ENCODE measurements around the gene FN3KRP.
"Not testable (repeated sequence)": the region's sequence is repeated elsewhere in the genome, so short reads cannot be mapped to it uniquely, and the experiment has no call there.

FN3KRP gene

GRCh38 chr17:82754297-82755208 is 38.0 kb downstream of the FN3KRP start:
- Histone ChIP-seq H3K27me3 (ENCODE audit: control insufficient read depth in 5 of 5, insufficient read depth in 4 of 5, low read length in 5 of 5) (no peaks in the 10 kb centered on the region), H3K4me1 (ENCODE audit: control insufficient read depth in 5 of 5, insufficient read depth in 5 of 5, low read length in 5 of 5) (peaks cover 0 to 14% (median 13%) of the 10 kb centered on the region in 5 donors), H3K9ac (ENCODE audit: low read length in 5 of 5) (no peak overlapping the region), H3K27ac (ENCODE audit: low read depth, low read length) (no peak overlapping the region), H3K9me3 (ENCODE audit: control insufficient read depth in 5 of 5, low read length in 5 of 5) (no peaks in the 10 kb centered on the region), H3K4me3 (ENCODE audit: low read depth in 1 of 5, low read length in 5 of 5) (no peak overlapping the region), H3K36me3 (ENCODE audit: control insufficient read depth in 5 of 5, insufficient read depth in 5 of 5, low read length in 5 of 5) (peaks cover 0 to 4% (median 0%) of the 10 kb centered on the region in 5 donors)

DNA sequence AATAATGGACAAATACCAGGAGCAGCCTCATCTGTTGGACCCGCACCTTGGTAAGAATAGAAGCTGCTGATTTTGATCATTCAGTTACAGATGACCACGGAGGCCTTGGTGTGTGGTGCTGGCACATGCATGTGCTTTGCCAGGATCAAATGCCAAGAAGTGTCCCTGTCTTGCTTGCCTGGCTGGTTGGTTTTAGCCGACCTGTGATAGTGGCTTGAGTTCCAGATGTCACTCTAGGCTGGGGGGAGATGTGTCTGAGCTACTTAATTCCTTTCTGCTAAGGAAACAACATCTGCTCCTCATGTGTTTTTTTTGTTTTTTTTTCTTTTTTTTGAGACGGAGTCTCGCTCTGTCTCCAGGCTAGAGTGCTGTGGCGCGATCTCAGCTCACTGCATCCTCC is 39.7 kb downstream of the FN3KRP start:
- Histone ChIP-seq H3K36me3 (ENCODE audit: control insufficient read depth in 5 of 5, insufficient read depth in 5 of 5, low read length in 5 of 5) (peaks cover 0 to 4% (median 3%) of the 10 kb centered on the region in 5 donors), H3K4me1 (ENCODE audit: control insufficient read depth in 5 of 5, insufficient read depth in 5 of 5, low read length in 5 of 5) (peaks cover 0 to 14% (median 12%) of the 10 kb centered on the region in 5 donors), H3K27ac (ENCODE audit: low read depth, low read length) (no peak overlapping the region), H3K9ac (ENCODE audit: low read length in 5 of 5) (no peak overlapping the region), H3K4me3 (ENCODE audit: low read depth in 1 of 5, low read length in 5 of 5) (no peak overlapping the region), H3K9me3 (ENCODE audit: control insufficient read depth in 5 of 5, low read length in 5 of 5) (no peaks in the 10 kb centered on the region), H3K27me3 (ENCODE audit: control insufficient read depth in 5 of 5, insufficient read depth in 4 of 5, low read length in 5 of 5) (no peaks in the 10 kb centered on the region)

DNA sequence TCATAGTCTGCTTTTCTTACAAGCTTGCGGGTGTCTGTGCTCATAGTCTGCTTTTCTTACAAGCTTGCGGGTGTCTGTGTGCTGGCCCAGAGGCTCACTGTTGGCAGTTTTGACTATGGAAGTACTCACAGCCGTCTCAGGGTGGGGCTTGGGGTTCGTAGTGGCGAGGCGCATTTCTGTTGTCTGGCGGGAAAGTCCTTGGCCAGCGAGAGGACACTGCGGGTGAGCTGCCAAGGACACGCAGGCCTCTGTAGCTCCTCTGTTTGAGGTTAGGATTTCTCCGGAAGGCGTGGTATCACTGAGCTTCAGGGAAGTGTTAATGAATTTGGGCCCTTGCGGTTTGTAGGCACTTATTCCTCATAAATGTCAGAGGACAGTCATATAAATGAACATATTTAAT is 48.9 kb downstream of the FN3KRP start:
- Histone ChIP-seq H3K9me3 (ENCODE audit: control insufficient read depth in 5 of 5, low read length in 5 of 5) (no peaks in the 10 kb centered on the region), H3K27me3 (ENCODE audit: control insufficient read depth in 5 of 5, insufficient read depth in 4 of 5, low read length in 5 of 5) (no peaks in the 10 kb centered on the region), H3K4me1 (ENCODE audit: control insufficient read depth in 5 of 5, insufficient read depth in 5 of 5, low read length in 5 of 5) (no peaks in the 10 kb centered on the region), H3K36me3 (ENCODE audit: control insufficient read depth in 5 of 5, insufficient read depth in 5 of 5, low read length in 5 of 5) (peaks cover 7 to 50% (median 37%) of the 10 kb centered on the region in 5 donors), H3K27ac (ENCODE audit: low read depth, low read length) (no peak overlapping the region), H3K4me3 (ENCODE audit: low read depth in 1 of 5, low read length in 5 of 5) (no peak overlapping the region), H3K9ac (ENCODE audit: low read length in 5 of 5) (no peak overlapping the region)

DNA sequence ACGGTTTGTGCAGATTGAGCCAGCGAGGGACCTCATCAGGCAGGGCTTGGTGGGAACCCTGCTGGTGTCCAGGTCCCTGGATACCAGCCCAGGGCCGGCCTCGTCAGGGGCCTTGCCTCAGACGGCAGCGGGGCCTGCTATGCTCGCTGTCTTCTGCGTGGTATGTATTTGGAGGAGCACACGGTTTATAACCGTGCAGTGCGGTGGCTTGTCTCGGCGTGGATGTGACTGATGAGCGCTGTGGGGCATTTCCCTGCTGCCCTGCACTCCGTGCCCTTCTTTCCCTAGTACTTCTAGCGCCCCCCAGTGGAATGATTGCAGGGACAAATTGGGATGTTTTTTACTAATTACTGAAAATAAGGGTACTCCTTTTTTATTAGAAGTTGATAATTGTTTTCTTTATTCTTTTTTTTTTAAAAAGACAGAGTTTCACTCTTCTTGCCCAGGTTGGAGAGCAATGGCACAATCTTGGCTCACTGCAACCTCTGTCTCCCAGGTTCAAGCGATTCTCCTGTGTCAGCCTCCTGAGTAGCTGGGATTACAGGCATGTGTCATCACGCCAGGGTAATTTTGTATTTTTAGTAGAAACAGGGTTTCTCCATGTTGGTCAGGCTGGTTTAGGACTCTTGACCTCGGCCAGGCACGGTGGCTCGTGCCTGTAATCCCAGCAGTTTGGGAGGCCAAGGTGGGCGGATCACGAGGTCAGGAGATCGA is 50.7 kb downstream of the FN3KRP start:
- no peaks in the 10 kb centered on the region for H3K9me3 ChIP-seq (ENCODE audit: control insufficient read depth in 5 of 5, low read length in 5 of 5)
- no peaks in the 10 kb centered on the region for H3K4me1 ChIP-seq (ENCODE audit: control insufficient read depth in 5 of 5, insufficient read depth in 5 of 5, low read length in 5 of 5)
- no peak overlapping the region for H3K4me3 ChIP-seq (ENCODE audit: low read depth in 1 of 5, low read length in 5 of 5)
- H3K36me3 ChIP-seq (ENCODE audit: control insufficient read depth in 5 of 5, insufficient read depth in 5 of 5, low read length in 5 of 5): peaks cover 7 to 51% (median 40%) of the 10 kb centered on the region in 5 donors
- H3K27ac ChIP-seq (ENCODE audit: low read depth, low read length): no peak overlapping the region
- no peak overlapping the region for H3K9ac ChIP-seq (ENCODE audit: low read length in 5 of 5)
- H3K27me3 ChIP-seq (ENCODE audit: control insufficient read depth in 5 of 5, insufficient read depth in 4 of 5, low read length in 5 of 5): no peaks in the 10 kb centered on the region

DNA sequence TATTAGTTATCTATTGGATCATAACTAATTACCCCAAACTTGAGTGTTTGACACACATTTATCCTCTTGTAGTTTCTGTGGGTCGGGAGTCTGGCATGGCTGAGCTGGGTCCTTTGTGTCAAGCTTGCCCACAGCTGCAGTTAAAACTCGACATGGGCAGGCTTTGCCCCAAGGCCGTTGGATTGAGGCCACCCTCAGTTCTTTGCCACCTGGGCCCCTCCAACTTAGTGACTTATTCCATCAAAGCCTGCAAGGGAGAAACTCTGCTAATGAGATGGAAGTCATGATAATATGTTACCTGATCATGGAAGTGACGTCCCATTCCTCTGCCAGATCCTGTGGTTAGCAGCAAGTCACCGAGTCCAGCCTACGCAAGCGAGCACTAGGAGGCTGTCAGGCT is 52.5 kb downstream of the FN3KRP start:
- Histone ChIP-seq H3K9ac (ENCODE audit: low read length in 5 of 5) (no peak overlapping the region), H3K36me3 (ENCODE audit: control insufficient read depth in 5 of 5, insufficient read depth in 5 of 5, low read length in 5 of 5) (peaks cover 5 to 57% (median 40%) of the 10 kb centered on the region in 5 donors), H3K4me3 (ENCODE audit: low read depth in 1 of 5, low read length in 5 of 5) (no peak overlapping the region), H3K27me3 (ENCODE audit: control insufficient read depth in 5 of 5, insufficient read depth in 4 of 5, low read length in 5 of 5) (no peaks in the 10 kb centered on the region), H3K27ac (ENCODE audit: low read depth, low read length) (no peak overlapping the region), H3K4me1 (ENCODE audit: control insufficient read depth in 5 of 5, insufficient read depth in 5 of 5, low read length in 5 of 5) (no peaks in the 10 kb centered on the region), H3K9me3 (ENCODE audit: control insufficient read depth in 5 of 5, low read length in 5 of 5) (no peaks in the 10 kb centered on the region)

DNA sequence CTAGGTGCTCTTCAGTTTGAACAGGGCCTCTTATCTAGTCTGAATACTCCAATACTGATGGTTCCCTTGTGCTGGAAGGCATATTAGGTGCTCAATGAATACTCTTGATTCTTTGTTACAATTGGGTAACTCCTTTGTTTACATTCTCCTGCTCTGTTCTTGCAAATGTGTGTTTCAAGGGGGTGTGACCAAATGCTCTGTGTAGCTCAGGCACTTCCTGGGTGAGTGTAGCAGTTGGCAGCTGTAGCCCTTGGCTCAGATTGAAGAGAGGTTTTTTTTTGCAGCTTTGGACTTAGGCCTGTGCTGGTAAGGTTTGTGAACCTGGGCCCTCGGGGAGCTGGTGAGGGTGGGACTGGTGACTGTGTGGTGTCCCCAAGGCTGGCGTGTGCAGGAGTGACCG is 55.5 kb downstream of the FN3KRP start:
- H3K4me3 ChIP-seq (ENCODE audit: low read depth in 1 of 5, low read length in 5 of 5): no peak overlapping the region
- no peak overlapping the region for H3K9ac ChIP-seq (ENCODE audit: low read length in 5 of 5)
- no peaks in the 10 kb centered on the region for H3K9me3 ChIP-seq (ENCODE audit: control insufficient read depth in 5 of 5, low read length in 5 of 5)
- H3K27ac ChIP-seq (ENCODE audit: low read depth, low read length): no peak overlapping the region
- peaks cover 0 to 9% (median 4%) of the 10 kb centered on the region in 5 donors for H3K4me1 ChIP-seq (ENCODE audit: control insufficient read depth in 5 of 5, insufficient read depth in 5 of 5, low read length in 5 of 5)
- peaks cover 4 to 45% (median 34%) of the 10 kb centered on the region in 5 donors for H3K36me3 ChIP-seq (ENCODE audit: control insufficient read depth in 5 of 5, insufficient read depth in 5 of 5, low read length in 5 of 5)
- no peaks in the 10 kb centered on the region for H3K27me3 ChIP-seq (ENCODE audit: control insufficient read depth in 5 of 5, insufficient read depth in 4 of 5, low read length in 5 of 5)

- not testable (repeated sequence) for H3K9ac ChIP-seq (ENCODE audit: low read length in 5 of 5); H3K27ac ChIP-seq (ENCODE audit: low read depth, low read length); H3K27me3 ChIP-seq (ENCODE audit: control insufficient read depth in 5 of 5, insufficient read depth in 4 of 5, low read length in 5 of 5); H3K9me3 ChIP-seq (ENCODE audit: control insufficient read depth in 5 of 5, low read length in 5 of 5); H3K4me1 ChIP-seq (ENCODE audit: control insufficient read depth in 5 of 5, insufficient read depth in 5 of 5, low read length in 5 of 5)
- H3K36me3 ChIP-seq (ENCODE audit: control insufficient read depth in 5 of 5, insufficient read depth in 5 of 5, low read length in 5 of 5): peaks cover 0 to 30% (median 21%) of the 10 kb centered on the region in 5 donors
- H3K4me3 ChIP-seq (ENCODE audit: low read depth in 1 of 5, low read length in 5 of 5): peak overlapping the region in 3 of 5 donors; percentile 5 to 34 (median 31)
These were observed 58.0 kb downstream of the FN3KRP start for GRCh38 chr17:82774456-82774855.

- Histone ChIP-seq H3K27ac (ENCODE audit: low read depth, low read length) (no peak overlapping the region), H3K9me3 (ENCODE audit: control insufficient read depth in 5 of 5, low read length in 5 of 5) (no peaks in the 10 kb centered on the region), H3K4me3 (ENCODE audit: low read depth in 1 of 5, low read length in 5 of 5) (peak overlapping the region in 3 of 5 donors; percentile 5 to 34 (median 31)), H3K9ac (ENCODE audit: low read length in 5 of 5) (no peak overlapping the region), H3K4me1 (ENCODE audit: control insufficient read depth in 5 of 5, insufficient read depth in 5 of 5, low read length in 5 of 5) (peaks cover 0 to 14% (median 7%) of the 10 kb centered on the region in 5 donors), H3K27me3 (ENCODE audit: control insufficient read depth in 5 of 5, insufficient read depth in 4 of 5, low read length in 5 of 5) (no peaks in the 10 kb centered on the region), H3K36me3 (ENCODE audit: control insufficient read depth in 5 of 5, insufficient read depth in 5 of 5, low read length in 5 of 5) (peaks cover 0 to 28% (median 18%) of the 10 kb centered on the region in 5 donors)
These were observed 58.7 kb downstream of the FN3KRP start for GRCh38 chr17:82775001-82775823.

DNA sequence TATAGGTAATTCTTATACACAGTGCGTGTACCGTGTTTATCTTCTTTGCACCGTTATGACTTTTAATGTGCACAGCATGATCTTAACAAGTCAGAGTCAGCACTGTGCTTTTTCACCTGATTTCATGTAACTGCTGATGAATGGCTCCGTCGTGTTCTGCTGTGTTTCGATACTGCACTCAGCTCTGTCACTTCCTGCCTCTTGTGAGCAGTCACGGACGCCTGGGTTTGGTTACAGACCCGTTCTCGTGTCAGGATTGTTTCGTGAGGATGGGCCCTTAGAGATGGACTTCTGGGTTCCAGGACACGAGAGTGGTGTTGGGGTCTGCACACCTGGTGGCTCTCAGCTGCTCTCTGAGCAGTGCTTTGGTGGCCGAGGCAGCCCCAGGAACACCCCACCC is 59.9 kb downstream of the FN3KRP start:
- Histone ChIP-seq H3K4me1 (ENCODE audit: control insufficient read depth in 5 of 5, insufficient read depth in 5 of 5, low read length in 5 of 5) (peaks cover 0 to 14% (median 7%) of the 10 kb centered on the region in 5 donors), H3K4me3 (ENCODE audit: low read depth in 1 of 5, low read length in 5 of 5) (no peak overlapping the region), H3K27ac (ENCODE audit: low read depth, low read length) (no peak overlapping the region), H3K9ac (ENCODE audit: low read length in 5 of 5) (no peak overlapping the region), H3K36me3 (ENCODE audit: control insufficient read depth in 5 of 5, insufficient read depth in 5 of 5, low read length in 5 of 5) (peaks cover 0 to 28% (median 18%) of the 10 kb centered on the region in 5 donors), H3K27me3 (ENCODE audit: control insufficient read depth in 5 of 5, insufficient read depth in 4 of 5, low read length in 5 of 5) (no peaks in the 10 kb centered on the region), H3K9me3 (ENCODE audit: control insufficient read depth in 5 of 5, low read length in 5 of 5) (no peaks in the 10 kb centered on the region)

Measured in subcutaneous abdominal adipose tissue (tissue), 5 donors.